Measurements from ENCODE around the gene GINS2.

The GINS2 gene

GRCh38 chr16:85656351-85657266 lies 32.1 kb downstream of the GINS2 start:
- no peak for TF ChIP-seq CTCF (IDR thresholded peaks at IDR 0.05; ENCODE audit: control insufficient read depth, extremely low read depth, insufficient read depth)
- no peak overlapping the region for H3K4me3 ChIP-seq (ENCODE audit: low read depth, low read length)
- no peak for DNase-seq (ENCODE audit: low read depth)

- no peak overlapping the region for H3K4me3 ChIP-seq (ENCODE audit: low read depth, low read length)
- TF ChIP-seq CTCF (IDR thresholded peaks at IDR 0.05; ENCODE audit: control insufficient read depth, extremely low read depth, insufficient read depth): no peak
- DNase-seq (ENCODE audit: low read depth): no peak
These were observed 33.3 kb downstream of the GINS2 start for GRCh38 chr16:85655216-85656129.

- no peak for DNase-seq (ENCODE audit: low read depth)
- no peak overlapping the region for H3K4me3 ChIP-seq (ENCODE audit: low read depth, low read length)
- no peak for TF ChIP-seq CTCF (IDR thresholded peaks at IDR 0.05; ENCODE audit: control insufficient read depth, extremely low read depth, insufficient read depth)
These were observed 34.3 kb downstream of the GINS2 start for GRCh38 chr16:85654251-85655095.

- H3K4me3 ChIP-seq (ENCODE audit: low read depth, low read length): no peak overlapping the region
- no peak for DNase-seq (ENCODE audit: low read depth)
These were observed 35.4 kb downstream of the GINS2 start for GRCh38 chr16:85653290-85653891.

GRCh38 chr16:85652431-85653221 lies 36.1 kb downstream of the GINS2 start:
- H3K4me3 ChIP-seq (ENCODE audit: low read depth, low read length): no peak overlapping the region
- TF ChIP-seq CTCF (IDR thresholded peaks at IDR 0.05; ENCODE audit: control insufficient read depth, extremely low read depth, insufficient read depth): no peak
- peak; percentile 44 for DNase-seq (ENCODE audit: low read depth)

More at GRCh38 chr16:85653290-85653891, 35.4 kb downstream of the GINS2 start:
- no peak for TF ChIP-seq CTCF (IDR thresholded peaks at IDR 0.05; ENCODE audit: control insufficient read depth, extremely low read depth, insufficient read depth)
